HG02885 (cell line): ENCODE results near the gene ZNF286A.
A peak's percentile ranks its signal among the peaks of the same experiment; 100 is the strongest.
"Not testable (repeated sequence)": the region's sequence is repeated elsewhere in the genome, so short reads cannot be mapped to it uniquely, and the experiment has no call there.

ENCODE experiments used
- ATAC-seq: cut with Tn5 transposase; IDR thresholded peaks from one replicate; pipeline ENCODE4 v1.9.1; 2021; ENCODE audit warnings: mild to moderate bottlenecking; ENCODE audit not compliant: unreplicated experiment, poor library complexity

Gene ZNF286A

GRCh38 chr17:15699413-15699924 lies at the start of gene ZNF286A:
ZNF286A (plus strand) TSS chr17:15699752; CDS start chr17:15700330, 578 bp downstream.
- peak; percentile 96 for ATAC-seq

- no peak for ATAC-seq
Measured at GRCh38 chr17:15649861-15650421, 49.6 kb upstream of the ZNF286A start.

- ATAC-seq: no peak
Measured at GRCh38 chr17:15650741-15651582, 48.6 kb upstream of the ZNF286A start.

- peak; percentile 84 for ATAC-seq
Measured at GRCh38 chr17:15651583-15652110, 47.9 kb upstream of the ZNF286A start.

GRCh38 chr17:15652960-15653359 lies 46.6 kb upstream of the ZNF286A start:
- no peak for ATAC-seq

- ATAC-seq: not testable (repeated sequence)
Measured at GRCh38 chr17:15654401-15654800, 45.2 kb upstream of the ZNF286A start.

- no peak for ATAC-seq
Measured at GRCh38 chr17:15654886-15655561, 44.5 kb upstream of the ZNF286A start.

GRCh38 chr17:15657868-15658267 lies 41.7 kb upstream of the ZNF286A start:
- no peak for ATAC-seq

- ATAC-seq: no peak
Measured at GRCh38 chr17:15658296-15658695, 41.3 kb upstream of the ZNF286A start.

GRCh38 chr17:15659236-15659635 lies 40.3 kb upstream of the ZNF286A start:
- ATAC-seq: no peak

GRCh38 chr17:15659663-15660062 lies 39.9 kb upstream of the ZNF286A start:
- no peak for ATAC-seq

- no peak for ATAC-seq
Measured at GRCh38 chr17:15660077-15660476, 39.5 kb upstream of the ZNF286A start.

- ATAC-seq: no peak
Measured at GRCh38 chr17:15662681-15663080, 36.9 kb upstream of the ZNF286A start.

- ATAC-seq: no peak
Measured at GRCh38 chr17:15663176-15663575, 36.4 kb upstream of the ZNF286A start.

- no peak for ATAC-seq
Measured at GRCh38 chr17:15663691-15664090, 35.9 kb upstream of the ZNF286A start.

GRCh38 chr17:15669526-15669925 lies 30.0 kb upstream of the ZNF286A start:
- not testable (repeated sequence) for ATAC-seq

GRCh38 chr17:15674640-15675039 lies 24.9 kb upstream of the ZNF286A start:
- not testable (repeated sequence) for ATAC-seq

- ATAC-seq: not testable (repeated sequence)
Measured at GRCh38 chr17:15675991-15676390, 23.6 kb upstream of the ZNF286A start.

- ATAC-seq: not testable (repeated sequence)
Measured at GRCh38 chr17:15683135-15683534, 16.4 kb upstream of the ZNF286A start.

GRCh38 chr17:15683824-15684478 lies 15.6 kb upstream of the ZNF286A start, which contains the start of gene TRIM16:
TRIM16 (minus strand) TSS chr17:15684311; CDS start chr17:15651609, 32,702 bp downstream.
- peak; percentile 94 for ATAC-seq
